Mucosa of descending colon (tissue), 3 donors: ENCODE measurements around the gene SEC24D. TPM values are rescaled to one million over a fixed set of nuclear protein-coding genes. Genes with fewer than 3 reads are reported as not detected.

Source experiments
- ATAC-seq: fragments of 200-7000 bp; cut with Tn5 transposase; one replicate; pipeline ENCODE4 v1.9.1; 2020; ENCODE audit warnings: mild to moderate bottlenecking, moderate library complexity
- DNase-seq, 3 donors: peaks; one replicate each; pipeline ENCODE4 v3.0.0-alpha.2; 2020
- H3K36me3 ChIP-seq: fragments of 200-600 bp; one replicate; pipeline ENCODE4 v1.8.0; 2021; ENCODE audit warnings: low read depth, mild to moderate bottlenecking
- H3K4me1 ChIP-seq: fragments of 200-600 bp; one replicate; pipeline ENCODE4 v1.8.0; 2021; ENCODE audit warnings: low read depth, mild to moderate bottlenecking
- H3K4me3 ChIP-seq: fragments of 200-600 bp; one replicate; pipeline ENCODE4 v1.8.0; 2021; ENCODE audit warnings: mild to moderate bottlenecking
- H3K9me3 ChIP-seq: fragments of 200-600 bp; one replicate; pipeline ENCODE4 v1.8.0; 2021; ENCODE audit warnings: mild to moderate bottlenecking
- CTCF ChIP-seq: fragments of 200-600 bp; IDR thresholded peaks from one replicate; pipeline ENCODE4 v1.8.0; 2022; ENCODE audit warnings: antibody characterized with exemption, mild to moderate bottlenecking
- intact Hi-C, 2 donors: fragments of 100-400 bp; cut with DNase I in 1 of 2; cut with micrococcal nuclease in 1 of 2; formaldehyde crosslinking; loops; one replicate each; pipeline versions ENCODE4 v1.11.0 to v1.11.1; 2022; cut with DNase I, micrococcal nuclease
- total RNA-seq, 3 donors: library from RNA; stranded (reverse); fragmentation: NEBNext Ultra II Directional in 2 of 3; extraction: Animal tissue kit (Norgen Biotek cat#: 25700) in 2 of 3; gene quantifications; one replicate each; pipeline versions ENCODE4 v1.2.1 to v1.2.4, GENCODE V29; 2021 to 2023
- donor health status: DM: no; HTN: no; CAD: no; lungs with moderate emphysema.
- donor health status: DM: no; HTN: no; CAD: no.
- donor health status: DM: no; HTN: yes; CAD: no.

The SEC24D gene
- total RNA-seq, 3 donors from 2014 or later = 22.1 to 55.6 (median 45.3) TPM

- no peaks in the 10 kb centered on the region for H3K9me3 ChIP-seq
- no peaks in the 10 kb centered on the region for H3K36me3 ChIP-seq
- DNase-seq (no peak), ATAC-seq (no peak)
- intact Hi-C loops = loop anchor here (5.0 kb wide), 2 partner anchors 114 to 119 kb away; partner anchors contain the start of gene SYNPO2 (in 1 of the 2)
- H3K4me1 ChIP-seq = no peaks in the 10 kb centered on the region
- TF ChIP-seq CTCF = no peak
- no peak overlapping the region for H3K4me3 ChIP-seq
Observed at GRCh38 chr4:118772767-118773428, 63.0 kb downstream of the SEC24D start.

- ATAC-seq (peak; percentile 68), DNase-seq (no peak)
- Histone ChIP-seq H3K36me3 (no peaks in the 10 kb centered on the region), H3K4me1 (no peaks in the 10 kb centered on the region), H3K4me3 (no peak overlapping the region), H3K9me3 (no peaks in the 10 kb centered on the region)
- intact Hi-C loops = loop anchor here (5.0 kb wide), 2 partner anchors 115 to 120 kb away; partner anchors contain the start of gene SYNPO2 (in 1 of the 2)
- TF ChIP-seq CTCF = peak; percentile 23
Observed at GRCh38 chr4:118772081-118772766, 63.7 kb downstream of the SEC24D start.

DNA sequence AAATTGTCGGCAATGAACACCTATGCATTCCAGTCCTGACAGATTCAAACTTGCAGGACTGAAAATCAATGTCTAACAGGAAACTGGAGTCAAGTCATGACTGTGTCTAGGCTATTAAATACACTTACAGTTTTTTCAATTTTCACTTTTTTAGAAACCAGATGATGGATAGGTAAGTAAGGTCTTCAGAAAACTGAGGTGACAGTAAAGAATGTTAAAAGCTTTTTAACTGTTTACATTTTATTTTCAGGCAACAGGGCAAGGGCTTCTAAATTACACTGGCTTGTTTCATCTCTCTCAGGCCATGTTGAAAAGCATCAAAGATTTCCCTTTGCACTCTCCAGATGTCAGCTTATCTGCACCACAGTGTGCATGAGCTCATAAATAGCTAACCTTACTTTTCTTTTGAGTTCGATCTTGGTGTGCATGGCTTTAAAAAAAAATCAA, 65.2 kb downstream of the SEC24D start:
- no peak overlapping the region for H3K4me3 ChIP-seq
- no peaks in the 10 kb centered on the region for H3K4me1 ChIP-seq
- intact Hi-C loops = loop anchor here (5.0 kb wide), 2 partner anchors 117 to 122 kb away; partner anchors contain the start of gene SYNPO2 (in 1 of the 2)
- ATAC-seq (no peak), DNase-seq (no peak)
- no peaks in the 10 kb centered on the region for H3K36me3 ChIP-seq
- TF ChIP-seq CTCF = no peak
- no peaks in the 10 kb centered on the region for H3K9me3 ChIP-seq

- Histone ChIP-seq H3K4me3 (no peak overlapping the region), H3K36me3 (no peaks in the 10 kb centered on the region), H3K4me1 (no peaks in the 10 kb centered on the region), H3K9me3 (no peaks in the 10 kb centered on the region)
- intact Hi-C loops = loop anchor here in 1 of 2 donors (10.0 kb wide), 1 partner anchor 196 kb away; no protein-coding TSS in a partner anchor
- no peak for TF ChIP-seq CTCF
- no peak for DNase-seq
- ATAC-seq = no peak
Observed at GRCh38 chr4:118769161-118769560, 66.8 kb downstream of the SEC24D start.

DNA sequence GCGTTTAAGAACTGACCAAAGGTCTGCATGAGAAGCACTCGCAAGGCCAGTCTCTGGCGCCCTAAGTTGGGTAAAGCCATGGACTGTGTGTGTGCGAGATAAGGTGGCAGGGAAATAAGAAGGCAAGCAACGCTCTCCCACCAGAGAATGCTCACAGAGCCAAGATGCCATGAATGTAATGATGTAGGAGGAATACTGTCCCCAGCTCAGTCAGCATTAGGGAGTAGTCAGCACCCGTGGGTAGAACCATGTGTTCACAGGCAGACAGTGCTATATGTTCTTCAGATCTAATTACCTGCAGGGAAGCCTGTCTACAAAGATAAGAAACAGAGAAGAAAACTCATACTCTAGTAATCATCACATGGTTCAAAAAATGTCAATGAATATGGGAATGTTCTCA, 68.8 kb downstream of the SEC24D start:
- Histone ChIP-seq H3K4me3 (no peak overlapping the region), H3K36me3 (no peaks in the 10 kb centered on the region), H3K4me1 (no peaks in the 10 kb centered on the region), H3K9me3 (no peaks in the 10 kb centered on the region)
- ATAC-seq = no peak
- intact Hi-C loops = loop anchor here in 1 of 2 donors (10.0 kb wide), 1 partner anchor 198 kb away; no protein-coding TSS in a partner anchor
- TF ChIP-seq CTCF = no peak
- no peak for DNase-seq
